ENCODE measurements around the gene USF2. TPM values are rescaled to one million over a fixed set of nuclear protein-coding genes. Genes with fewer than 3 reads are reported as not detected.

The USF2 gene
- polyA plus RNA-seq, 1 of the 3 experiments (the other 2 are of a cell fraction) = 102 TPM

GRCh38 chr19:35278578-35279284 lies 10.0 kb downstream of the USF2 start (continued):
- no peak for TF ChIP-seq RXRA (IDR thresholded peaks at IDR 0.05; ENCODE audit: borderline replicate concordance, low read depth)
- no peak for TF ChIP-seq EZH2phosphoT487 (IDR thresholded peaks at IDR 0.05; ENCODE audit: borderline replicate concordance, low read depth)

- Histone ChIP-seq H3K79me2 (ENCODE audit: insufficient read depth) (no peaks in the 10 kb centered on the region), H3K4me2 (no peak overlapping the region), H3K9ac (no peak overlapping the region), H2AFZ (ENCODE audit: low read depth) (no peak overlapping the region), H3K27ac (ENCODE audit: low read depth in 2 of 2, low read length in 1 of 2) (no peak overlapping the region), H3K4me3 (ENCODE audit: low read depth in 2 of 2, low read length in 1 of 2) (no peak overlapping the region), H3K27me3 (ENCODE audit: insufficient read depth) (peaks cover 29% of the 10 kb centered on the region), H3K9me3 (no peaks in the 10 kb centered on the region), H3K36me3 (replicated peaks in 1 of 2; ENCODE audit: control insufficient read depth in 1 of 2, insufficient read depth in 2 of 2, low read length in 1 of 2) (peaks cover 9 to 13% of the 10 kb centered on the region in 2 experiments), H4K20me1 (ENCODE audit: insufficient read depth) (no peaks in the 10 kb centered on the region), H3K4me1 (ENCODE audit: control insufficient read depth in 1 of 2, insufficient read depth in 2 of 2, low read depth in 1 of 2, low read length in 1 of 2) (no peaks in the 10 kb centered on the region), H3F3A (replicated peaks; ENCODE audit: insufficient read depth) (no peaks in the 10 kb centered on the region), H3K9me2 (no peaks in the 10 kb centered on the region)
- 96% methylated on average over 9 of the region's 11 CpGs for WGBS (ENCODE audit: low lambda C conversion rate)
- DNase-seq = no peak
- CTCF ChIA-PET = interaction anchor here (1.1 to 4.3 kb wide), 2 partner anchors 10 to 216 kb away, joined by 3 to 38 read pairs; partner anchors contain the start of gene USF2
- TF ChIP-seq USF1 (IDR thresholded peaks at IDR 0.05; ENCODE audit: borderline replicate concordance, low read depth) (no peak), MAX (IDR thresholded peaks at IDR 0.05; ENCODE audit: low read depth) (no peak), ZBTB33 (IDR thresholded peaks at IDR 0.05; ENCODE audit: borderline replicate concordance, low read depth) (no peak), MEF2A (IDR thresholded peaks at IDR 0.05; ENCODE audit: borderline replicate concordance, low read depth) (no peak), YY1 (IDR thresholded peaks at IDR 0.05; ENCODE audit: low read depth) (no peak), EP300 (IDR thresholded peaks at IDR 0.05; ENCODE audit: borderline replicate concordance in 1 of 2, low read depth in 1 of 2, low read length in 1 of 2) (no peak), TAF1 (IDR thresholded peaks at IDR 0.05; ENCODE audit: borderline replicate concordance, low read depth, low read length) (no peak), CHD2 (IDR thresholded peaks at IDR 0.05; ENCODE audit: low read length, partially characterized antibody) (no peak), USF2 (IDR thresholded peaks at IDR 0.05; ENCODE audit: borderline replicate concordance, low read depth, low read length) (no peak), RXRA (IDR thresholded peaks at IDR 0.05; ENCODE audit: borderline replicate concordance, low read depth) (no peak), NFIC (IDR thresholded peaks at IDR 0.05; ENCODE audit: borderline replicate concordance) (no peak), CTCF (IDR thresholded peaks at IDR 0.05) (no peak), ELF1 (IDR thresholded peaks at IDR 0.05) (no peak), RFX5 (IDR thresholded peaks at IDR 0.05; ENCODE audit: low read length) (no peak), REST (IDR thresholded peaks at IDR 0.05; ENCODE audit: low read depth, low read length) (no peak), RCOR1 (IDR thresholded peaks at IDR 0.05; ENCODE audit: low read length) (no peak), JUND (IDR thresholded peaks at IDR 0.05) (no peak), MXI1 (IDR thresholded peaks at IDR 0.05; ENCODE audit: low read depth, low read length) (no peak), POLR2AphosphoS5 (IDR thresholded peaks at IDR 0.05; ENCODE audit: low read depth, low read length) (no peak)
- POLR2A ChIA-PET = no interaction called here
These were observed 10.6 kb downstream of the USF2 start for GRCh38 chr19:35279374-35279773.
